Stomach smooth muscle (tissue), 2 donors: ENCODE measurements around the gene PML.
A peak's percentile ranks its signal among the peaks of the same experiment; 100 is the strongest.

Experiments used
- H3K27ac ChIP-seq: one replicate; pipeline ENCODE4 v1.7.0; 2013; ENCODE audit warnings: mild to moderate bottlenecking, low read length, inconsistent platforms
- H3K27me3 ChIP-seq, 2 donors: one replicate each; pipeline ENCODE4 v1.7.0; 2013; ENCODE audit warnings: low read length in 2 of 2; ENCODE audit not compliant: insufficient read depth in 2 of 2, control insufficient read depth in 1 of 2
- H3K36me3 ChIP-seq, 2 donors: one replicate each; pipeline ENCODE4 v1.7.0; 2013; ENCODE audit warnings: low read length in 2 of 2; ENCODE audit not compliant: control insufficient read depth in 2 of 2, insufficient read depth in 2 of 2
- H3K4me1 ChIP-seq: one replicate; pipeline ENCODE4 v1.7.0; 2013; ENCODE audit warnings: low read length; ENCODE audit not compliant: control insufficient read depth, insufficient read depth
- H3K4me3 ChIP-seq, 2 donors: one replicate each; pipeline ENCODE4 v1.7.0; 2013; ENCODE audit warnings: low read length in 2 of 2
- H3K9ac ChIP-seq, 2 donors: one replicate each; pipeline ENCODE4 v1.7.0; 2013; ENCODE audit warnings: low read length in 2 of 2, mild to moderate bottlenecking in 1 of 2
- H3K9me3 ChIP-seq, 2 donors: one replicate each; pipeline ENCODE4 v1.7.0; 2013; ENCODE audit warnings: low read length in 2 of 2; ENCODE audit not compliant: control insufficient read depth in 2 of 2
- donor health status: healthy.
- donor health status: Pancreatic carcinoma.

The PML gene

GRCh38 chr15:73991260-73991659 lies 3.3 kb upstream of the PML start:
- H3K4me1 ChIP-seq: peaks cover 70% of the 10 kb centered on the region
- H3K36me3 ChIP-seq: peaks cover 6 to 7% of the 10 kb centered on the region in 2 donors
- H3K27ac ChIP-seq: peak overlapping the region; percentile 86
- H3K9ac ChIP-seq: peak overlapping the region; percentile 87 to 91
- H3K9me3 ChIP-seq: no peaks in the 10 kb centered on the region
- H3K27me3 ChIP-seq: no peaks in the 10 kb centered on the region
- peak overlapping the region; percentile 80 for H3K4me3 ChIP-seq

GRCh38 chr15:73991726-73992593 lies 2.6 kb upstream of the PML start, which contains the start of gene STOML1:
Gene STOML1, minus strand, starts transcription at chr15:73992295. Its CDS starts 72 bp downstream, at chr15:73992223.
- Histone ChIP-seq H3K27ac (peak within 1 kb of the TSS; percentile 86), H3K9me3 (no peaks in the 10 kb centered on the region), H3K27me3 (no peaks in the 10 kb centered on the region), H3K4me1 (peaks cover 64% of the 10 kb centered on the region), H3K36me3 (peaks cover 4 to 7% of the 10 kb centered on the region in 2 donors), H3K9ac (peak within 1 kb of the TSS; percentile 87 to 91), H3K4me3 (peak within 1 kb of the TSS; percentile 80)

DNA sequence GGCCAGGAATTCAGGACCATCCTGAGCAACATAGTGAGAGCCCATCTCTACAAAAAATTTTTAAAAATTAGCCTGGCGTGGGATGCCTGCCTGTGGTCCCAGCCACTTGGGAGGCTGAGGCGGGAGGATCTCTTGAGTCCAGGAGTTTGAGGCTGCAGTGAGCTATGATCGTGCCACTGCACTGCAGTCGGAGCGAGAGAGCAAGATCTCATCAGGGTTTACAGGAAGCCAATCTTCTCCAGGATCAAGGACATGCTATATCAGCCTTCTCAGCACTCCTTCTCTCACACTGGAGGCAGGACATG lies 2.0 kb upstream of the PML start:
- H3K4me3 ChIP-seq: peak overlapping the region; percentile 80
- peak overlapping the region; percentile 55 to 63 for H3K9ac ChIP-seq
- H3K27me3 ChIP-seq: no peaks in the 10 kb centered on the region
- peaks cover 4 to 7% of the 10 kb centered on the region in 2 donors for H3K36me3 ChIP-seq
- H3K9me3 ChIP-seq: no peaks in the 10 kb centered on the region
- peaks cover 59% of the 10 kb centered on the region for H3K4me1 ChIP-seq
- peak overlapping the region; percentile 86 for H3K27ac ChIP-seq

GRCh38 chr15:73993211-73993994 lies 1.1 kb upstream of the PML start:
- Histone ChIP-seq H3K9me3 (no peaks in the 10 kb centered on the region), H3K4me1 (peaks cover 61% of the 10 kb centered on the region), H3K27me3 (no peaks in the 10 kb centered on the region), H3K9ac (peak overlapping the region in 1 of 2 donors; percentile 75), H3K4me3 (peak overlapping the region; percentile 77 to 98), H3K36me3 (peaks cover 4 to 12% of the 10 kb centered on the region in 2 donors), H3K27ac (peak overlapping the region; percentile 89)

DNA sequence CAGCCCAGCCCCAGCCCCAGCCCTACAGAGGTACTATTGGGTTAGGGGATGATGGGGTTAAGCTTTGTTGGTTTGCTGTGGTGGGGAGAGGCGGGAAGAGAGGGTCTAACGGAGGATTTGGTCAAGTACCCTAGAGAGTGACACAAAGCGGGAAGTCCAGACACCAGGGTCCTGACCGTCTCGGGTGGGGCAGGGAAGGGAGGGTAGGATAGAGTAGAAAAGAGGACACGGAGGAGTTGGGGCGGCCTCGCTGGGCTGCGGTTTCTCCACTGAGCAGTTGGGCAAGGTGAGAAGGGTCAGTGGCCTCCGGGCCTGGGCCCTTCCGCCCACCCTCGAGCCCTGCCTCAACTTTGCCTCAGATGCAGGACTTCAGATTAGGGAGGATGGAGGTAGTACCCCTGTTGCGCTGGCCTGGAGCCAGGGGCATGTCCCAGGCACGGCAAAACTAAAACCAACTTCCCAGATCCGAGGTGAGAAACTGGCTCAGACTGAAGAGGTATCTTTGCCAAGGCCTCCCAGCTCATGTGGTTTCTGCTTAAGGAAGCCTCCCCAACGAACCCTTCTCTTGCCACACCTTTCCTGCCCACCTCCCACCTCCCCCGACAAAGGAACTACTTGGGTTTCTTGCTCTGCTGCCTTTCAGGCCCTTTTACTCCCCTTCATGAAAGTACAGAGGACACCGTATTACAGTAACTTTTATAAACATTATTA lies 551 bp downstream of the PML start:
- Histone ChIP-seq H3K4me1 (peaks cover 59% of the 10 kb centered on the region), H3K36me3 (peaks cover 9 to 13% of the 10 kb centered on the region in 2 donors), H3K9ac (peak overlapping the region; percentile 91 to 95), H3K27me3 (no peaks in the 10 kb centered on the region), H3K9me3 (no peaks in the 10 kb centered on the region), H3K4me3 (peak overlapping the region; percentile 77 to 98), H3K27ac (peak overlapping the region; percentile 89)

DNA sequence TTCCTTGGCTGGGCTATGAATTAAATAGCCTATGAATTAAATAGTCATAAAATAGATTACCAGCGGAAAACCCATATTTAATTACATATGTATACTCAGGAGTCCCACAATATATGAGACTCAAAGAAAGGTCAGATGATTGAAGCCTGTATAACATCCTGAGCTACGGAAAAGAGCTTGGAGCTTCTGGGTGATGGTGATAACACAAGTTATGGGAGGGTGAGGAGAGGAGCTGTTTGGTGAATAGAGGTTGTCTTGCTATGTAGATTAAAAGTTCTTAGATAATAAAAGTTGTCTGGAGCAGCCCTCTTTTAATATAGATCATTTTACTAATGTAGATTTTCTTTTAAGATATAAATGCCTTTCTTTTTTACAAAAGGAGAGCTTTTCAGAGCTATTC lies 1.8 kb downstream of the PML start:
- H3K27me3 ChIP-seq: no peaks in the 10 kb centered on the region
- H3K4me3 ChIP-seq: peak overlapping the region; percentile 77 to 98
- H3K9me3 ChIP-seq: no peaks in the 10 kb centered on the region
- H3K36me3 ChIP-seq: peaks cover 9 to 13% of the 10 kb centered on the region in 2 donors
- peak overlapping the region in 1 of 2 donors; percentile 91 for H3K9ac ChIP-seq
- peaks cover 47% of the 10 kb centered on the region for H3K4me1 ChIP-seq
- peak overlapping the region; percentile 89 for H3K27ac ChIP-seq

DNA sequence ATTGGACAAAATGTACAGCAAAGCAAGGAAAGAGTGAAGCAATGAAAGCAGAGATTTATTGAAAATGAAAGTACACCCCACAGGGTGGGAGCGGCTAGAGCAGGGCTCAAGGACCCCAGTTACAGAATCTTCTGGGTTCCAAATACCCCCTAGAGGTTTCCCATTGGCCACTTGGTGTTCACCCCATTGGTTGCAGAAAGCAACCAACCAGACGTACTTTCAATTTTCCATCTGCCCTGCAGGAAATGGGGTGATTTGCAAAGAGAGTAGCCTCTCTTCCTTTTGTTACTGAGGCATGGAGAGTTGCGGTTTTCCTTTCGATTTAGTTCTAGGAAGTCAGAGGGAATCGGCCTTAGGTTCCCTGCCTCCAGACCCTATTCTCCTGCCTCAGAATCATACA lies 2.4 kb downstream of the PML start:
- peak overlapping the region; percentile 77 to 98 for H3K4me3 ChIP-seq
- H3K36me3 ChIP-seq: peaks cover 9 to 13% of the 10 kb centered on the region in 2 donors
- H3K27ac ChIP-seq: peak overlapping the region; percentile 41
- peak overlapping the region; percentile 22 to 91 for H3K9ac ChIP-seq
- H3K9me3 ChIP-seq: no peaks in the 10 kb centered on the region
- no peaks in the 10 kb centered on the region for H3K27me3 ChIP-seq
- peaks cover 42% of the 10 kb centered on the region for H3K4me1 ChIP-seq

DNA sequence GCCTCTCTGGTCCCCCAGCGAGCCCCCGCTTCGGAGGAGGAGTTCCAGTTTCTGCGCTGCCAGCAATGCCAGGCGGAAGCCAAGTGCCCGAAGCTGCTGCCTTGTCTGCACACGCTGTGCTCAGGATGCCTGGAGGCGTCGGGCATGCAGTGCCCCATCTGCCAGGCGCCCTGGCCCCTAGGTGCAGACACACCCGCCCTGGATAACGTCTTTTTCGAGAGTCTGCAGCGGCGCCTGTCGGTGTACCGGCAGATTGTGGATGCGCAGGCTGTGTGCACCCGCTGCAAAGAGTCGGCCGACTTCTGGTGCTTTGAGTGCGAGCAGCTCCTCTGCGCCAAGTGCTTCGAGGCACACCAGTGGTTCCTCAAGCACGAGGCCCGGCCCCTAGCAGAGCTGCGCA lies 3.5 kb downstream of the PML start:
- peak overlapping the region in 1 of 2 donors; percentile 40 for H3K4me3 ChIP-seq
- no peak overlapping the region for H3K27ac ChIP-seq
- H3K9ac ChIP-seq: no peak overlapping the region
- no peaks in the 10 kb centered on the region for H3K27me3 ChIP-seq
- H3K4me1 ChIP-seq: peaks cover 34% of the 10 kb centered on the region
- H3K36me3 ChIP-seq: peaks cover 11 to 13% of the 10 kb centered on the region in 2 donors
- no peaks in the 10 kb centered on the region for H3K9me3 ChIP-seq

GRCh38 chr15:74006774-74007639 lies 12.5 kb downstream of the PML start:
- peak overlapping the region in 1 of 2 donors; percentile 47 for H3K9ac ChIP-seq
- peaks cover 2 to 4% of the 10 kb centered on the region in 2 donors for H3K36me3 ChIP-seq
- peak overlapping the region in 1 of 2 donors; percentile 54 for H3K4me3 ChIP-seq
- peak overlapping the region; percentile 91 for H3K27ac ChIP-seq
- no peaks in the 10 kb centered on the region for H3K27me3 ChIP-seq
- peaks cover 70% of the 10 kb centered on the region for H3K4me1 ChIP-seq
- H3K9me3 ChIP-seq: no peaks in the 10 kb centered on the region
